NB4 (cell line): Measurements from ENCODE around the gene MAFG.
"Not testable (repeated sequence)": the region's sequence is repeated elsewhere in the genome, so short reads cannot be mapped to it uniquely, and the experiment has no call there.

Source experiments
- TF ChIP-seq, protein P1 (sequence below): IDR thresholded peaks from one replicate; pipeline ENCODE4 v1.5.1; 2012; ENCODE audit warnings: low read depth, low read length
- TF ChIP-seq, protein P2 (sequence below): IDR thresholded peaks from 2 replicates; pipeline ENCODE4 v1.6.1; 2011; ENCODE audit warnings: low read depth, low read length

DNA sequence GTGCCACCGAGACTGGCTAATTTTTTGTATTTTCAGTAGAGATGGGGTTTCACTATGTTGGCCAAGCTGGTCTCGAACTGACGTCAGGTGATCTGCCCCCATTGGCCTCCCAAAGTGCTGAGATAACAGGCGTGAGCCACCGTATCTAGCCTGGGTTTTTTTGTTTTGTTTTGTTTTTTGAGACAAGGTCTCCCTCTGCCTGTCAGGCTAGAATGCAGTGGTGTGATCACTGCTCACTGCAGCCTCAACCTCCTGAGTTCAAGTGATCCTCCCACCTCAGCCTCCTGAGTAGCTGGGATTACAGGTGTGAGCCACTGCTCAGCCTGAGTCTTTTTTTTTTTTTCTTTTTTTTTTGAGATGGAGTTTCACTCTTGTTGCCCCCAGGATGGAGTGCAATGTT, 25.9 kb upstream of the MAFG start:
- TF ChIP-seq, protein P1, sequence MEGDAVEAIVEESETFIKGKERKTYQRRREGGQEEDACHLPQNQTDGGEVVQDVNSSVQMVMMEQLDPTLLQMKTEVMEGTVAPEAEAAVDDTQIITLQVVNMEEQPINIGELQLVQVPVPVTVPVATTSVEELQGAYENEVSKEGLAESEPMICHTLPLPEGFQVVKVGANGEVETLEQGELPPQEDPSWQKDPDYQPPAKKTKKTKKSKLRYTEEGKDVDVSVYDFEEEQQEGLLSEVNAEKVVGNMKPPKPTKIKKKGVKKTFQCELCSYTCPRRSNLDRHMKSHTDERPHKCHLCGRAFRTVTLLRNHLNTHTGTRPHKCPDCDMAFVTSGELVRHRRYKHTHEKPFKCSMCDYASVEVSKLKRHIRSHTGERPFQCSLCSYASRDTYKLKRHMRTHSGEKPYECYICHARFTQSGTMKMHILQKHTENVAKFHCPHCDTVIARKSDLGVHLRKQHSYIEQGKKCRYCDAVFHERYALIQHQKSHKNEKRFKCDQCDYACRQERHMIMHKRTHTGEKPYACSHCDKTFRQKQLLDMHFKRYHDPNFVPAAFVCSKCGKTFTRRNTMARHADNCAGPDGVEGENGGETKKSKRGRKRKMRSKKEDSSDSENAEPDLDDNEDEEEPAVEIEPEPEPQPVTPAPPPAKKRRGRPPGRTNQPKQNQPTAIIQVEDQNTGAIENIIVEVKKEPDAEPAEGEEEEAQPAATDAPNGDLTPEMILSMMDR = not testable (repeated sequence)
- TF ChIP-seq, protein P2, sequence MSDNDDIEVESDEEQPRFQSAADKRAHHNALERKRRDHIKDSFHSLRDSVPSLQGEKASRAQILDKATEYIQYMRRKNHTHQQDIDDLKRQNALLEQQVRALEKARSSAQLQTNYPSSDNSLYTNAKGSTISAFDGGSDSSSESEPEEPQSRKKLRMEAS = not testable (repeated sequence)
